GM18511 (cell line): Measurements from ENCODE around the gene CAPNS2.
"Not testable (repeated sequence)": the region's sequence is repeated elsewhere in the genome, so short reads cannot be mapped to it uniquely, and the experiment has no call there.

Source experiments
- ATAC-seq: cut with Tn5 transposase; IDR thresholded peaks from one replicate; pipeline ENCODE4 v1.9.1; 2021; ENCODE audit warnings: mild to moderate bottlenecking, moderate library complexity; ENCODE audit not compliant: unreplicated experiment

The CAPNS2 gene

DNA sequence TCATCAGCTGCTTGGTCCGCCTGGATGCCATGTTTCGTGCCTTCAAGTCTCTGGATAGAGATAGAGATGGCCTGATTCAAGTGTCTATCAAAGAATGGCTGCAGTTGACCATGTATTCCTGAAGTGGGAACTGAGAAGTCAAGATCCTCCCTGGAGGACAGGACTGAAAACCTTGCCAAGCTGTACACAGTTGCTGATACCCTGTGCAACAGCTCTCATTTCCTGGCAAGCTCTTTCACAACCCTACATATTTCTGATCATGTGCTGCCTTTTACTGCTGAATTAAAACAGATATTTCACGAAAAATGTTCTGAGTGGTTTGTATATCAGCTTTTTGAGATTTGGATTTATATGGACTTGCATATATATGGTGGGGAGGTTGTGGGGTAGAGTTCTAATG lies 898 bp downstream of the CAPNS2 start:
- ATAC-seq: no peak

DNA sequence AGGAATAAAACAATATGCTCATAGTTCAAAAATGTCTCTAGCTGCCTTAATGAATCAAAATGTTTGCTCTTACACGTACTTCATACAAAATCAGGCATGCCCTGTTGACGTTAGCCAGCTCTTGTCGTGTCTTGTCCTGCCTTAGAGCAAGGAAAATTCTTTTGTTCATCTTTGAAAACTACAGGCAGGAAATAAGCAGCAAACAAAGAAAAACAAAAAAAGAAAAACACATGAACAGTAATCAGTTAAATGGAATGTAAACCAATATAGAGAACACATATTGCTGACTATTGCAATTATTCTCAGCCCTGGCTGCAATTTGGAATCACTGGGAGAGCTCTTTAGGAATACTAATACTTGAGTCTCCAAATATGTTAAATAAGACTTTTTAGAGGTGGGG lies 1.7 kb downstream of the CAPNS2 start:
- no peak for ATAC-seq

DNA sequence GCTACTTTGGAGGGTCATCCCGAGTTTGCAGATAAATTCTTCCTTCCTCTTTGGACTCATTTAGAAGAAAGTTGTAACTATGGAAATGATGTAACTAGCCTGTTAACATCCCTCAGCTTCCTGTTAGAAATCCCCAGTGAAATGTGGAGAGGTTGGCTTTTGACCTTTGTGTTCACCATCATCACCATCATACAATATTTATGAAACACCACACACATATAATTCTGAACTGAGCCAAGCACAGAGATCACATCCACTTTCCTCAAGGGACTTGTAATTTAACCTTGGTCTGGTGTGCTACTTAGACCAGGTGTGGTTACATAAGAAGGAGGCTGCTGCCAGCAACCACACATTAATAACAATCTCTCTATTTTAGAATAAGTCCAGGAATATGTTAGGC lies 2.5 kb downstream of the CAPNS2 start:
- ATAC-seq: no peak

DNA sequence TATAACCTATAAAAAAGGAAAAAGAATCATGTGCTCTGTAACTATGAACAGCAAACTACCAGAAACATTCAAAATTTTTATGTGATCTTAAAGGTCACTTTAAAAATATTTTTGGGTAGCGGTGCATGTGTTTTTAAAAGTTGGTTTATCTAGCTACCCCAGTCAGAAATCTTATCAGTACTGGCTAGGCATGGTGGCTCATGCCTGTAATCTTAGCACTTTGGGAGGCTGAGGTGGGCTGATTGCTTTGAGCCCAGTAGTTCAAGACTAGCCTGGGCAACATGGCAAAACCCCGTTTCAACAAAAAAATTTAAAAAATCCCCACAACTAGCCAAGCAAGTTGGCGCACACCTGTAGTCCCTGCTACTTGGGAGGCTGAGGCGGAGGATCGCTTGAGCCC lies 3.7 kb downstream of the CAPNS2 start:
- no peak for ATAC-seq

DNA sequence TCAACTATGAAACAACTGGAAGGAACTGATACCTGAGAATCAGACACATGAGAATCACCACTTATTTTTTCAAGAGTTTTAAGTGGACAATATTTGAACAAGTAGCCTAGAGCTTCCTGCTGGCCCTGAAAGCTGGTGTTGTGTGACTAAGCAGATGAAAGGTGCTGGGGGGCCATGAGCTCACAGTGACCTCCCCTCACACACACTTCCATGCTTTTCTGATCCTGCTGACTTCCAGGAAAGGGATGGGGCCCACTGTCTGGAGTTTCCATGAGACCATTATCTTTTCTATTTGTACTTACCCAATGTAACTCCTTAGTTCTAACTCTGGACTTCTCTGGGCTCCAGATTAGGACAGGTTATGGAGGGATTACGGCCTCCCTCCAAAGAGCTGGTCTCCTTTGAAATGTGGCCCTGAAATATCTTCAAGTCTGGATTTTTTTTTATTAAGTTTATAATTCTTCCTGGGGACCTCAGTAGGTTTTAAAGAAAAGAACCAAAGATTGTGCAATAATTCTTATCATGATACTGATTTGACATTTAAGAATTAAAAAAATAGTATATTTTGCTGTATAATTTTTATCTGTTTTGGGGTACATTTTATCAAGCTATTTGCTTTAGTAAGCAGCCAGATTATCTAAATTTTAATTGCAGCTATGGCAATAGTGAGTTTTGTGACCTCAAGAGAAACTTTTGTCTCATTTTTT lies 4.9 kb downstream of the CAPNS2 start:
- no peak for ATAC-seq

DNA sequence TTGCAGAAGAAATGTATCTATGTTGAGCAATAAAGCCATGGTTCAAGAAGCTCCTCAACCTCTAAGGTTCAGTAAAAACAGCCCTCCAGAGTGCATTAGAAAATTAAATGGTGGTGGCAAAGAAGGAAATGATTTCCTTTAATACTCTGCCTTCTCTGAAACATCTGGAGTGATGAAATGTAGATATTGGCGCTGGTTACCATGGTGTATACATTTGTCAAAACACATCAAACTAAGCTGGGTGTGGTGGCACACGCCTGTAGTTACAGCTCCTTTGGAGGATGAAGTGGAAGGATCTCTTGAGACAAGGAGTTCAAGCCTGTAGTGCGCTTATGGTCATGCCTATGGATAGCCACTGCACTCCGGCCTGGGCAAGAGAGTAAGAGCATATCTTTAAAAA lies 6.0 kb downstream of the CAPNS2 start:
- no peak for ATAC-seq

DNA sequence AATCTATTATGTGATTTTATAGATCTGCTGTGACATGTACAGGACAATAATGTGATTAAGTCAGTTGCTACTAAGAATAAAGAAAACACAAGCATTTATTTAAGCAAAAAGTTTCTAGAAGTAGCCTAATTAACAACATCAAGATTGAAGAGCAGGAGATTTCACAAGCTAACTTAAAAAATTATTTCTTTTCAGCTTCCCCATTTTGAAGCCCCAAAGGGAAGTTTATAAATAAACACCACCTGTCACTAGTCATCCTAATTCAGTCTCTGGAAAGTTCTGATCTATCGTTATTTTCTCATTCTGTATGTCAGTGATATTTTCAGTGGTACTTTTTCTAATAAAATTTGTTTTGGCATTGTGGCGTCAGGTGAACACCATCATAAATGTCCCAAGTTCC lies 8.3 kb downstream of the CAPNS2 start:
- ATAC-seq: no peak

DNA sequence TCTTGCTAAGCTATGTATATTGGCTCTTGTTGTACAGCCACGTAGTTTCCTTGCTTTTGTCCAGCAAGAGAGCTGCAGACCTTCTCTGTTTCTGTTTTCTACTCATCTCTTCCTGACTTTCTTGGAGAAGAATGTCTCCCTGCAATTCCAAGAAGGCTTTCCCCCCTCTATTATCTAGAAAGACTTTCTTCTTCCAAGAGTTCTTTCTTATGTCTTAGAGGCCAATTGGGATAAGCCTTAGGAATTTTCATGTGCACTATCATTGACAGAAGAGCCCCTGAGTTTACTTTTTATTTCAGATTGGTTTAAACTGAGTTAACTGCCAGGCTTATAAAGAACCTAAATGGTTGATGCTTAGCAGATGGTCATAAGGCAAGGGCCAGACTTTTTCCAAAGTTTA lies 9.0 kb downstream of the CAPNS2 start:
- ATAC-seq: no peak

DNA sequence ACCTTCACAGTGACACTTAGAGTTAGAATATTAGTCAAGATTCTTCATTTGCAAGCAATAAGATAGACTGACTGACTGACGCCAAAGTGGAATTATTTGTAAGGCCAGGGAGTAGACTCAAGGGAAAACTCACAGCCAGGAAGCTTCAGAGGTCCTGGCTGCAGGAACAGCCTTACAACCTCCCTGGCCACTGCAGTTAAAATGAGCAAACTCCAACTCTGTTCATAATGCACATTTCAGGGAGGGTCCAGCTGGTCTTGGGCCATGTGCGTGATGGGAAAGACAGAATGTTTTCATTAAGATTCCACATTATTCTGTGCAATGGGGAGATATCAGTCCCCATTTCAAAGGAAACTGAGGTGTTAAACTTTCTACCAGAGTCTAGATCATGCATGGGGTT lies 9.9 kb downstream of the CAPNS2 start:
- ATAC-seq: no peak

DNA sequence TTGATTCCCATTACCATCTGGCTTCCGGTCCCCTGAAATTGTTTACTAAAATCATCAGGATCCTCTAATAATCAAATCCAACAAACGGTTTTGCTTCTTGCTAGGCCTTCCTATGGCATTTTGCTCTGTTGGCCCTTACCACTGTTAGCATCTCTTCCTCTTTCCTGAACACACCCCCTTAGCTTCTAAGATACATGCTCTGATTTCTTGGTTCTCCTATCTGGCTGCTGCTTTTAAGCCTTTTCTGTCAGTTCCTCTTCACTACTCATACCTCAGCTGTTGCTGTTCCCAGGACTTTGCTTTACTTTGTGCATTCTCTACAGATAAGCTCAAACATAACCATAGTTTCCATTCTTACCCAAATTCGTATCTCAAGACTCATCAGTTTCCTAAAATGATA lies 11.4 kb downstream of the CAPNS2 start:
- ATAC-seq: no peak

DNA sequence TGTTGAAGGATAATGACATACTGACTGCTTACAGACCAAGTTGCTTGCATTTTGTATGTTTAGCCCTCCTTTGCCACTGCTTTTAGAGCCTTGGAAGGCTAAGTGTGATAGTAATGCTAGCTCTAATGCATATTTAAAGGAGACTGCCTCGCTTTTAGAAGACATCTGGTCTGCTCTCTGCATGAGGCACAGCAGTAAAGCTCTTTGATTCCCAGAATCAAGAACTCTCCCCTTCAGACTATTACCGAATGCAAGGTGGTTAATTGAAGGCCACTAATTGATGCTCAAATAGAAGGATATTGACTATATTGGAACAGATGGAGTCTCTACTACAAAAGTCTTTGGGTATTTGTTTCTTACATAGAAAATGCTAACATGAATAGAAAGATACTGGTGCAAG lies 19.1 kb downstream of the CAPNS2 start:
- ATAC-seq: no peak

DNA sequence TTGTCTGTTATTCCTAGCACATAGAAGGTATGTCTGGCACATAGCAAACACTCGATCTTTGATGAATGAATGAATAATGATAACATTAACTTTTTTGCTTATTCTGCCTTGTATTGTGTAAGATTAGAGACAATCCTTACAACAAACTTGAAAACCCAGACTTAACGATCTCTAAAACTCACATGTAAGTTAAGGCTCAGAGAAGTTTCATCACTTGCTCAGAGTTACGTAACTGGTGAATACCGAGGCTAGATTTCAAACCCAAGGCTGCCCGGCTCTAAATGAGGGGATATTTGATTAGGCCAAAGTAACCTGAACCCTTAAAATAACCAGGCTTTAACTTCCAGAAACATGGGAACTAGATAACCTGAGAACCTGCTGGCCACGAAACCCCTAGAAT lies 22.3 kb downstream of the CAPNS2 start:
- ATAC-seq: no peak

DNA sequence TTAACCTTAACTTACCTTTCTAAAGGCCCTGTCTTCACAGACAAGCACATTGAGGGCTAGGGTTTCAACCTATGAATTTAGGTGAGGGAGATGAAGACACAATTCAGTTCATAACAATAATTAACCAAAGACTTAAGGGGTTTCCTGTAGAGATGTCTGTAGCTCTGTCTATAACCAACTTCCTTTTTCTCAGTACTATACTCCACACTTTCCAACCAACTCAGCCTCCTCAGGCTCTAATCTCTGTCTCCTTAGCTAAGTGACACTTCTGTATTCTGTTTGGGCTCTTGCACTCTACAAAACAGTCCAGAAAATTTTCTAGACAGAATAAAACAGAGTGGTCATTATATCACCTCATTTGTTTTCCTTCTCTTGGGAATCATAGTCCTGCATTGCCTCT lies 25.8 kb downstream of the CAPNS2 start:
- ATAC-seq: no peak

DNA sequence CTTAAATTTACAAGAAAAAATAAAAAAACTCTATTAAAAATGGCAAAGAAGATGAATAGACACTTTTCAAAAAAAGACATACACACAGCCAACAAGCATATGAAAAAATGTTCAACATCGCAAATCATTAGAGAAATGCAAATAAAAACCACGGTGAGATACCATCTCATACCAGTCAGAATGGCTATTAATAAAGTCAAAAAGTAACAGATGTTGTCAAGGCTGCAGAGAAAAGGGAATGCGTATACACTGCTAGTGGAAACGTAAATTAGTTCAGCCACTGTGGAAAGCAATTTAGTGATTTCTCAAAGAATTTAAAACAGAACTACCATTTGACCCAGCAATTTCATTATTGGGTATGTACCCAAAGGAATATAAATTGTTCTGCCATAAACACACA lies 31.4 kb downstream of the CAPNS2 start:
- no peak for ATAC-seq

DNA sequence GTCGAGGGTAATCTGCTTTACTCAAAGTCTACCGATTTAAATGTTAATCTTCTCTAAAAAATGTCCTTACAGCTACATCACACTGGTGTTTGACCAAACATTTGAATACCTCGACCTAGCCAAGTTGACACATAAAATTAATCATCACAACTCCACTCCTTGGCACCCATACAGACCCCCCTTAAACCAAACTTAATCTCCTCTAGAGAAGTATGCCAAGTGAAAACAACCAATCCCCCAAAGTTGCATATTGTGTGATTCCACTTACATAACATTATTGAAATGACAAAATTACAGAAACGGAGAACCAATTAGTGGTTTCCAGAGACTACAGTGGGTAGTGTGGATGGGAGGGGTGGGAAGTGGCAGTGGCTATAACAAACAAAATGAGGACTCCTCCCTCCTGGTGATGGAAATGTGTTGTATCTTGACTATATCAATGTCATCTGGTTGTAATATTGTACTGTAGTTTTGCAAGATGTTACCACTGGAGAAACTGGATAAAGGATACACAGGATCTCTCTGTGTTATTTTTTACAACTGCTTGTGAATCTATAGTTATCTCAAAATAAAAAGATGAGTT lies 39.4 kb downstream of the CAPNS2 start:
- ATAC-seq: no peak

DNA sequence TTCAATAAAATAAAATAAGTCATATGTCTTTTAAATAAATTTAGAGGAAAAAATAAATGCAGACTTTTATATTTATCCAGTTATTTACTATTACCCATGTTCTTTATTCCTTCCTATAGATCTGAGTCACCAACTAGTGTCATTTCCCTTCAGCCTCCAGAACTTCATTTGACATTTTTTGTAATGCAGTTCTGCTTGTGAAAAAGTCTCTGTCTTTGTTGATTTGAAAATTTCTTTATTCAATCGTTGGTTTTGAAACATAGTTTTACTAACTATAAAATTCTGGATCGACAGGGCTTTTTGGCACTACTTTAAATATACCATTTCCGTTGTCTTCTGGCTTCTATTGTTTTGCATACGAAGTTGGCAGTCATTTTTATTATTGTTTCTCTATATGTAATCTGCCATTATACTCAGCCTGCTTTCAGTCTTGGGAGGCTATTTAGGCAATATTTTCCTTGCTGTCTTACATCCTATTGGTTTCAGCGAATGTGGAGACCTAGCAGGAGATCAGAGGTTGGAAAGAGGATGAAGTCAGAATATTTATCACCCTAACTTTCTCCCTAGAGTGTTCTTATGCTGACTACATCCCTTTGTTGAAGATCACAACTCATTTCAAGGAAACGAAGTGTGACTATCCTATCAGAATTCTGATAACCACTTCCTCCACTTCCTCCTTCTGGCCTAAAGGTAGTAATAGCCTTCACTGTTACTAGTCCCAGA lies 47.3 kb downstream of the CAPNS2 start:
- ATAC-seq: no peak

DNA sequence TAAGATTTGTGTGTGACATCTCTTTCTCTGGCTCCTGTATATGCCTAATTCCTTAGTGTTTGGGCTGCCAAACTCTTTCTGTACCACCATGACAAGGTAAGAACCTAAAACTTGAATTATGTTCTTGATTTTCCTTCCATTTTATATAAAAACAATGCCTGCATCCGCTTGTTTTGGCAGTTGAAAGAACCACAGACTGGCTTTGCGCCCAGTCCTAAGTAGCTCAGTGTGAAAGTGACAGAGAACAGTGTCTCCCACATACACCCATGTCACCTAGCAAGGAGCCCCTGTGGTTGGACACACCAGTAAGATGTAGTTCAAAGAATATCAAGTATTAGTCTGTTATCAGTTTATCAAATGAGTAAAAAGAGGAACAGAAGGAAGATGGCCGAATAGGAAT lies 48.6 kb downstream of the CAPNS2 start:
- no peak for ATAC-seq

DNA sequence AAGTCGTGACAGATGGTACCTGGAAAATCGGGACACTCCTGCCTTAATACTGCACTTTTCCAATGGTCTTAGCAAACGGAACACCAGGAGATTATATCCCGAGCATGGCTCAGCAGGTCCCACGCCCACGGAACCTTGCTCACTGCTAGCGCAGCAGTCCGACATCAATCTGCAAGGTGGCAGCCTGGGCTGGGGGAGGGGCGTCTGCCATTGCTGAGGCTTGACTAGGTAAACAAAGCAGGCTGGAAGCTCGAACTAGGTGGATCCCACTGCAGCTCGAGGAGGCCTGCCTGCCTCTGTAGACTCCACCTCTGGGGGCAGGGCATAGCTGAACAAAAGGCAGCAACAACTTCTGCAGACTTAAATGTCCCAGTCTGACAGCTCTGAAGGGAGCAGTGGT lies 49.2 kb downstream of the CAPNS2 start:
- ATAC-seq: not testable (repeated sequence)
